DND-41 (cell line): ENCODE measurements around the gene UBE2L6.

Experiments used
- ATAC-seq: fragments of 200-7000 bp; cut with Tn5 transposase; 3 replicates; pipeline ENCODE4 v1.9.1; 2021; ENCODE audit warnings: low read depth; ENCODE audit not compliant: insufficient read depth
- DNase-seq: peaks from one replicate; pipeline ENCODE4 v3.0.0-alpha.2; 2020
- H2AFZ ChIP-seq: 2 replicates; pipeline ENCODE4 v1.6.0; 2012; ENCODE audit warnings: low read depth, low read length
- H3K27ac ChIP-seq: 2 replicates; pipeline ENCODE4 v1.5.1; 2012; ENCODE audit warnings: low read length, inconsistent platforms
- H3K27me3 ChIP-seq: fragments of 200-600 bp; sonication (generic); 2 replicates; pipeline ENCODE4 v1.6.0; 2012; ENCODE audit warnings: low read length, mild to moderate bottlenecking, inconsistent platforms; ENCODE audit not compliant: insufficient read depth, poor library complexity
- H3K36me3 ChIP-seq: 2 replicates; pipeline ENCODE4 v1.5.1; 2012; ENCODE audit warnings: low read length, inconsistent platforms; ENCODE audit not compliant: insufficient read depth
- H3K4me1 ChIP-seq: 2 replicates; pipeline ENCODE4 v1.5.1; 2012; ENCODE audit warnings: mild to moderate bottlenecking, low read length; ENCODE audit not compliant: insufficient read depth
- H3K4me2 ChIP-seq: 2 replicates; pipeline ENCODE4 v1.6.0; 2012; ENCODE audit warnings: mild to moderate bottlenecking, moderate library complexity, low read length, inconsistent platforms; ENCODE audit not compliant: insufficient read depth
- H3K4me3 ChIP-seq, 2 experiments: fragments of 200-600 bp in 1 of 2; shearing (Covaris generic) in 1 of 2; 2 replicates each; pipeline ENCODE4 v1.5.1; 2012 to 2016; ENCODE audit warnings: inconsistent platforms in 2 of 2, low read length in 2 of 2, mild to moderate bottlenecking in 2 of 2, low read depth in 1 of 2, moderate library complexity in 1 of 2
- H3K79me2 ChIP-seq: 2 replicates; pipeline ENCODE4 v1.6.0; 2012; ENCODE audit warnings: low read length, inconsistent platforms; ENCODE audit not compliant: insufficient read depth
- H3K9ac ChIP-seq: 2 replicates; pipeline ENCODE4 v1.6.0; 2012; ENCODE audit warnings: low read depth, mild to moderate bottlenecking, inconsistent platforms, low read length, moderate library complexity
- H3K9me3 ChIP-seq: 2 replicates; pipeline ENCODE4 v1.5.1; 2012; ENCODE audit warnings: low read length, moderate library complexity, mild to moderate bottlenecking, inconsistent platforms; ENCODE audit not compliant: insufficient read depth, severe bottlenecking
- H4K20me1 ChIP-seq: 2 replicates; pipeline ENCODE4 v1.6.0; 2012; ENCODE audit warnings: low read length; ENCODE audit not compliant: insufficient read depth
- EZH2 ChIP-seq: IDR thresholded peaks from 3 replicates; pipeline ENCODE4 v1.6.1; 2012; ENCODE audit warnings: borderline replicate concordance, low read depth, mild to moderate bottlenecking, moderate library complexity, low read length, inconsistent platforms; ENCODE audit not compliant: severe bottlenecking
- TF ChIP-seq, protein P1 (sequence below): IDR thresholded peaks from 2 replicates; pipeline ENCODE4 v1.5.1; 2012; ENCODE audit warnings: borderline replicate concordance, low read length, moderate library complexity, mild to moderate bottlenecking; ENCODE audit not compliant: poor library complexity, severe bottlenecking; ENCODE audit errors: extremely low read depth

Gene UBE2L6

DNA sequence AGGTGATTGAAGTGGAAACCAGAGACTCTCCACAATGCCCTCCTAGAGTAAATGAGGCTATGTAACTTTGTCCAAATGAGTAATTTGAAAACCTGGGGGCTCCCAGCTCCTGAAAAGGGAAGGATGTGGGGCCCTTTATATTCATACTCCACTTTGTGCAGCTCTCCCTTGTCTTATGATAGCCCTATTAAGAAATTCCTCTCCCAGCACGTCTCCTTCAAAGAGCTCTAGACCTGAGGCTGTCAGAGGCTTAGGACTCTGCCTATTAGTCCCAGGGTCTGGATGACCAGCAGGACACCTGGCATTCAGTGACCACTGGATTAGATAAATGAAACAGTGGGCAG is 54.0 kb downstream of the UBE2L6 start:
- Histone ChIP-seq H3K27me3 (peaks cover 23% of the 10 kb centered on the region), H3K9ac (no peak overlapping the region), H4K20me1 (no peaks in the 10 kb centered on the region), H3K4me3 (no peak overlapping the region), H3K27ac (no peak overlapping the region), H3K79me2 (no peaks in the 10 kb centered on the region), H2AFZ (no peak overlapping the region), H3K36me3 (no peaks in the 10 kb centered on the region), H3K4me1 (peaks cover 28% of the 10 kb centered on the region), H3K4me2 (no peak overlapping the region), H3K9me3 (no peaks in the 10 kb centered on the region)
- ATAC-seq, result no peak
- no peak for DNase-seq
- TF ChIP-seq, protein P1, sequence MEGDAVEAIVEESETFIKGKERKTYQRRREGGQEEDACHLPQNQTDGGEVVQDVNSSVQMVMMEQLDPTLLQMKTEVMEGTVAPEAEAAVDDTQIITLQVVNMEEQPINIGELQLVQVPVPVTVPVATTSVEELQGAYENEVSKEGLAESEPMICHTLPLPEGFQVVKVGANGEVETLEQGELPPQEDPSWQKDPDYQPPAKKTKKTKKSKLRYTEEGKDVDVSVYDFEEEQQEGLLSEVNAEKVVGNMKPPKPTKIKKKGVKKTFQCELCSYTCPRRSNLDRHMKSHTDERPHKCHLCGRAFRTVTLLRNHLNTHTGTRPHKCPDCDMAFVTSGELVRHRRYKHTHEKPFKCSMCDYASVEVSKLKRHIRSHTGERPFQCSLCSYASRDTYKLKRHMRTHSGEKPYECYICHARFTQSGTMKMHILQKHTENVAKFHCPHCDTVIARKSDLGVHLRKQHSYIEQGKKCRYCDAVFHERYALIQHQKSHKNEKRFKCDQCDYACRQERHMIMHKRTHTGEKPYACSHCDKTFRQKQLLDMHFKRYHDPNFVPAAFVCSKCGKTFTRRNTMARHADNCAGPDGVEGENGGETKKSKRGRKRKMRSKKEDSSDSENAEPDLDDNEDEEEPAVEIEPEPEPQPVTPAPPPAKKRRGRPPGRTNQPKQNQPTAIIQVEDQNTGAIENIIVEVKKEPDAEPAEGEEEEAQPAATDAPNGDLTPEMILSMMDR, result no peak
- TF ChIP-seq EZH2, result no peak

DNA sequence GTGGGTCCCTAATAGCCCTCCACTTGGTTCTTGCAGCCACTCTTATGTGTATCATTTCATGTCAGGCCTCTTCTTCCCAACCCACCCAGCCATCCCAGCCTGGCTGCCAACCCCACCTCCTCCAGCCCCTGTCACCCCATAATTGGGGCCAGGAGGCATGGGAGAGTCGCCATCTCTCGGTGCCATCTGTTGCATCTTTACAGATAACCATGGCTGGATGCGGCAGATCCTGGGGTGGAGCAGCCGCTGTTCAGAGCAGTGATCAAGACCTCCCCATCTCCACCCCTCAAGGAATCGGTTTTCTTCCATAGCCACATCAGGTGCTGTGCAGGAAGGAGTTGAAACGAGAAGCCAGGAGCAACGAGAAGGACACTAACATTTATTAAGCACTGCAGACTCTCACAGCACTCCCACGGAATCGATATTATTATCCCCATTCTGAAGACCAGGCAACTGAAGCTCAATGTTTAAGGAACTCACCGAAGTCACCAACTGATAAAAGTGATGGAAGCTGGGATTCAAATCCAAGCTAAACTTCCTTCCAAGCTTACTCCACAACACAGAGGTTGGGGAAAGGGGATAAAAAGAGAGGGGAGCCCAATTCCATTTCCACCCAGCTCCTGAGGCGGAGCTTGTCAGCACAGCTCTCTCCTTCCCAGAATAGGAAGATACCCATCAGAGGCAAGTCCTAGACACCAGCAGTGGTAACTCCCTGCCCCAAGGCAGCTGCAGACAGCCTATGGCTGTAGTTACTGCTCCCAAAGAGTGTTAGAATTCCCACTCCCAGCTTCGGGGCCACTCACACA is 54.6 kb downstream of the UBE2L6 start:
- no peaks in the 10 kb centered on the region for H4K20me1 ChIP-seq
- no peaks in the 10 kb centered on the region for H3K79me2 ChIP-seq

DNA sequence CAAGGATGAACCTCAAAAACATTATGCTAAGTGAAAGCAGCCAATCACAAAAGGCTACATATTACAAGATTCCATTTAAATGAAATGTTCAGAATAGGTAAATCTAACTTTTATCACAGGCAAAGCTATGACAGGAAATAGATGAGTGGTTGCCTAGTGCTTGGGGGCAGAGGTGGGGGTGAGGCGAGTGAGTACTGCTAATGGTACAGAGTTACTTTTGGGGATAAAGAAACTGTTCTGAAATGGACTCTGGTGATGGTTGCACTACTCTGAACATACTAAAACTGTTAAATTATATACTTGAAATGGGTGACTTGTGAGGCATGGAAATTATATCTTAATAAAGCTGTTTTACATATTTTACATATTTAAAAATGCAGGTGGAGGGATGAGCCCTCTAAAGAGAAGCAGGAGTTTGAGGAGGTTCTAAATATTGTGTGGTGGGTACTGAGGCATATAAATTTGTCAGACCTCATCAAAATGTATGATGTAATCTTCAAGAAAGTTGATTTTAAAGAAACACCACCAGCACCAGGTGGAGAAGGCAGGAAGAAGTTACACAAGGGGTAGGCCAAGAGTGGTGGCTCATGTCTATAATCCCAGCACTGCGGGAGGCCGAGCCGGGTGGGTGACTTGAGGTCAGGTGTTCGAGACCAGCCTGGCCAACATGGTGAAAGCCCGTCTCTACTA is 55.6 kb downstream of the UBE2L6 start:
- peaks cover 23% of the 10 kb centered on the region for H3K27me3 ChIP-seq
- H2AFZ ChIP-seq, result no peak overlapping the region

More for the DNA sequence above, 54.6 kb downstream of the UBE2L6 start:
- Histone ChIP-seq H3K27ac (no peak overlapping the region), H3K36me3 (no peaks in the 10 kb centered on the region), H3K4me1 (peaks cover 28% of the 10 kb centered on the region), H3K9me3 (no peaks in the 10 kb centered on the region), H3K27me3 (peaks cover 23% of the 10 kb centered on the region), H3K9ac (no peak overlapping the region), H2AFZ (no peak overlapping the region), H3K4me2 (no peak overlapping the region), H3K4me3 (no peak overlapping the region)
- no peak for TF ChIP-seq EZH2
- TF ChIP-seq, protein P1, result no peak
- ATAC-seq, result no peak
- no peak for DNase-seq

More for the DNA sequence above, 55.6 kb downstream of the UBE2L6 start:
- Histone ChIP-seq H4K20me1 (no peaks in the 10 kb centered on the region), H3K4me3 (no peak overlapping the region), H3K79me2 (no peaks in the 10 kb centered on the region), H3K4me1 (peaks cover 28% of the 10 kb centered on the region), H3K27ac (no peak overlapping the region), H3K4me2 (no peak overlapping the region), H3K9me3 (no peaks in the 10 kb centered on the region), H3K9ac (no peak overlapping the region), H3K36me3 (no peaks in the 10 kb centered on the region)
- TF ChIP-seq EZH2, result no peak
- TF ChIP-seq, protein P1, result no peak
- ATAC-seq (no peak), DNase-seq (no peak)
